EL (cell line): ENCODE results near the gene UGT1A7.

Experiments used
- DNase-seq: peaks from one replicate; pipeline ENCODE4 v3.0.0-alpha.2; 2016

The UGT1A7 gene

GRCh38 chr2:233764761-233765160, 83.1 kb downstream of the UGT1A7 start:
- DNase-seq: no peak

GRCh38 chr2:233766416-233766815, 84.7 kb downstream of the UGT1A7 start:
- no peak for DNase-seq

GRCh38 chr2:233768076-233768475, 86.4 kb downstream of the UGT1A7 start:
- no peak for DNase-seq

- no peak for DNase-seq
Observed at GRCh38 chr2:233769260-233769659, 87.6 kb downstream of the UGT1A7 start.

DNA sequence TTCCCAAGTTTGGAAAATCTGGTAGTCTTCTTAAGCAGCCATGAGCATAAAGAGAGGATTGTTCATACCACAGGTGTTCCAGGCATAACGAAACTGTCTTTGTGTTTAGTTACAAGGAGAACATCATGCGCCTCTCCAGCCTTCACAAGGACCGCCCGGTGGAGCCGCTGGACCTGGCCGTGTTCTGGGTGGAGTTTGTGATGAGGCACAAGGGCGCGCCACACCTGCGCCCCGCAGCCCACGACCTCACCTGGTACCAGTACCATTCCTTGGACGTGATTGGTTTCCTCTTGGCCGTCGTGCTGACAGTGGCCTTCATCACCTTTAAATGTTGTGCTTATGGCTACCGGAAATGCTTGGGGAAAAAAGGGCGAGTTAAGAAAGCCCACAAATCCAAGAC, 90.5 kb downstream of the UGT1A7 start:
- DNase-seq: no peak

DNA sequence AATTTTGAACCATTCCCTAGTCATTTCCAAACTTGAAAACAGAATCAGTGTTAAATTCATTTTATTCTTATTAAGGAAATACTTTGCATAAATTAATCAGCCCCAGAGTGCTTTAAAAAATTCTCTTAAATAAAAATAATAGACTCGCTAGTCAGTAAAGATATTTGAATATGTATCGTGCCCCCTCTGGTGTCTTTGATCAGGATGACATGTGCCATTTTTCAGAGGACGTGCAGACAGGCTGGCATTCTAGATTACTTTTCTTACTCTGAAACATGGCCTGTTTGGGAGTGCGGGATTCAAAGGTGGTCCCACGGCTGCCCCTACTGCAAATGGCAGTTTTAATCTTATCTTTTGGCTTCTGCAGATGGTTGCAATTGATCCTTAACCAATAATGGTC, 90.9 kb downstream of the UGT1A7 start:
- no peak for DNase-seq

DNA sequence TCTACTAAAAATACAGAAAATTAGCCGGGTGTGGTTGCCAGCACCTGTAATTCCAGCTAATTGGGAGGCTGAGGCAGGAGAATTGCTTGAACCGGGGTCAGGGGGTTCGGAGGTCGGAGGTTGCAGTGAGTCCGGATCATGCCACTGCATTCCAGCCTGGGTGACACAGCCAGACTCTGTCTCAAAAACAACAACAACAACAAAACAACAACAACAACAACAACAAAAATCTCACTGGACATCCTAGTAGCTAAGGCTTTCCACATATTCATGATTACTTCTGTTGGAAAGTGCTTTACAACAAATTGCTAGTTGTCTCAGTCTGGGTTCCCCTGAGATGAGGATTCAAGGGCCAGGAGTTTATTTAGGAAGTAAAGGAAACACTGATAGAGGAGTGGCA, 92.2 kb downstream of the UGT1A7 start:
- no peak for DNase-seq

DNA sequence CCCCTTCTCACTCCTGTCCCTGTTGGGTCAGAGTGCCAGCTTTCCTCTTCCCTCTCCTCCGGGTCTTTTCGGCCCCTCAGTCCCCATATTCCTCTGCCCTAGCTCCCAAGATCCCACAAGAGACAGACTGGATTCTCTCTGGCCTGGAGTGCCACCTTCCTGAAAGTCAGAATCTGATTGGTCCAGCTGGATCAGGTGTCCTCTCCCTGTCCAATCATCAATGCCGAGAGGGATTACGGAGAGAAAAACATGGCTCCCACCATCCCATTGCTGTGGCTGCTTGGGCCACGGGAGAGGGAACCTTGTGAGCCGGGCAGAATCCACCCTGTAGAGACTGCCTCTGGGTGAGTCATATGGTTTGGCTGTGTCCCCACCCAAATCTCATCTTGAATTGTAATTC, 93.7 kb downstream of the UGT1A7 start:
- DNase-seq: no peak

- DNase-seq: no peak
Observed at GRCh38 chr2:233778030-233778429, 96.3 kb downstream of the UGT1A7 start, which contains the start of gene MROH2A. MROH2A (plus strand) TSS chr2:233778330; CDS start chr2:233779359, 1,029 bp downstream.

DNA sequence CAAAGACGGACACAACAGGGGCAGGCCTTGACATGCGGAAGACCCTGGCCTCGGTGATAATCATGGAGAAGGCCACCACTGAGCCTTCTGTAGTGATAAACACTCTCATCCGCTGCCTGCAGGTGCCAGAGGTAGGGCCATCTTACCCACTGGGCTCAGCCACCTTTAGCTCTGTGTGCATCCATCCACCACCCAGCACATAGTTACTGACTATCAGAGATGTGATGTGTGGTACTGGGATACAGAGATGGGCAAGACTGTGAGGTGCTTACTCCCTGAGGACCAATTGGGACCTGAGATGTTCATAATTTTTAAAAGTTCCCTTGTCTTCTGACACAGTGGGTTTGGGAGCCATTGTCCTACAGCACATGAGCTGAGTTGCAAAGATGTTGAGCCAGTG, 98.0 kb downstream of the UGT1A7 start:
- no peak for DNase-seq

DNA sequence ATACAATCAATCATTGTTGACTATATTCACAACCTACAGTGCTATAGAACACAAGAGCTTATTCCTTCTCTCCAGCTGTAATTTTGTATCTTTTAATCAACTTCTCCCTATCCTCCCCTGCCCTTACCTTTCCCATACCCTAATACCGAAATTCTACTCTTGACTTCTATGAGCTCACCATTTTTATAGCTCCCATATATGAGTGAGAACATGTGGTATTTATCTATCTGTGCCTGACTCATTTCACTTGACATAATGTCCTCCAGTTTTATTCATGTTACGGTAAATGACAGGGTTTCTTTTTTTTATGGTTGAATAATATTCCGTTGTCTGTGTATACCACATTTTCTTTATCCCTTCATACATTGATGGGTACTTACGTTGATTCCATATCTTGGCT, 99.1 kb downstream of the UGT1A7 start:
- DNase-seq: no peak

DNA sequence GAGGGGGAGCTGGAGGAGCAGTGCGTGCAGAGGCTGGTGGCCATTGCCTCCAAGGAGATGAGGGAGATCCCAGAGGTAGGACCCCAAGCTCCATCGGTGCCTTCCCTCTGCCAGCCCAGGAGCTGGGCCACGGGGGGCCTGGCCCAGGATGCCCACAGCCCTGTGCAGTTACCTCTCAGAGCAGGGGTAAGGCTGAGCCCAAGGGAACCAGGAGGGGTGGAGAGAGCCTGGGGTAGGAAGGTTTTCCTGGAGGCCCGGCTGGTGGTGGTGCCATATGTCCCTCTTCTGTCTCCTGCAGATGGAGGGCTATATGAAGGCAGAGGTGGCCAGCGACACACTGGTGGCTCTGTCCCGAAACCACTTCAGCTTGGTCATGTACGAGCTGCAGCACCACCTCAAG, 107.9 kb downstream of the UGT1A7 start:
- no peak for DNase-seq

GRCh38 chr2:233791151-233791882, 109.6 kb downstream of the UGT1A7 start:
- no peak for DNase-seq

GRCh38 chr2:233791883-233792329, 110.2 kb downstream of the UGT1A7 start:
- no peak for DNase-seq

DNA sequence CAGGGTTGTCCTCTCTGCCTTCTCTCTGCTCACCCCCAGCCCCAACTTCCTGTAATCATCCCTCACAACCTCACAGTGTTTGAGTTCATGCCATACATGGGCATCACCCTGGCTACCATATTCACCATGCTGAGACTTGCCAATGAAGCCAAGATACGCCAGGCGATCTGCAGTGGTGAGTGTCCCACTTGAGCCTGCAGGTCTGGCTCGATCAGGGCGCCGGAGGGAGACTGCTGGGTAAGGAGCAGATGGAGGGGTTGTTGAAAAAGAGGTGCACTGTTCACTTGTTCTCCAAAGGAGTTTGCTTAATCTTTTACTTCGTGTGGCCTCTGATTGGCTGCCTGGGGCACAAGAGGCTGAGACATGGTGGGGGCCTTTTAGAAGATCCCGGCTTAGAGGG, 111.0 kb downstream of the UGT1A7 start:
- DNase-seq: no peak

- no peak for DNase-seq
Observed at GRCh38 chr2:233793465-233794127, 111.9 kb downstream of the UGT1A7 start.

- DNase-seq: no peak
Observed at GRCh38 chr2:233794128-233794658, 112.5 kb downstream of the UGT1A7 start.

DNA sequence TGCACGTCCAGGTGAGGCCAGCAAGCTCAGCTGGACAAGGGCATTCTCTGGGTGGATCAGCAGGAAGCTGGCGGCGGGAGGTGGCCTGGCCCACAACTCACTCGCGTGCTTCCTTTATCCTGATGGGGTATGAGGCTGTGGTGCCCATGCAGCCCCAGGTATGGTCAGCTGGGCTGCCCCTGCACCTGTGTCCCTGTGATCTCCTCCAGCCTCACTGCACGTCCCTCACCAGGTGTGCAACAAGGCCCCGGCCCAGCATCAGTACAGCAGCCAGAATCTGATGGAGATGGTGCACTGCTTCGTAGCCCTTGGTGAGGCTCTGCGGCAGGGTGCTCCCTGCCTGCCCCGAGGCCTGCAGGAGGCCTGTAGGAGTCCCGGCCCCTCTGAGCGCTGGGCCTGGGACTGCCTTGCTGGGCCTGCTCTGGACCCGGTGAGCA, 114.1 kb downstream of the UGT1A7 start:
- DNase-seq: no peak

- DNase-seq: no peak
Observed at GRCh38 chr2:233796254-233796653, 114.6 kb downstream of the UGT1A7 start.

DNA sequence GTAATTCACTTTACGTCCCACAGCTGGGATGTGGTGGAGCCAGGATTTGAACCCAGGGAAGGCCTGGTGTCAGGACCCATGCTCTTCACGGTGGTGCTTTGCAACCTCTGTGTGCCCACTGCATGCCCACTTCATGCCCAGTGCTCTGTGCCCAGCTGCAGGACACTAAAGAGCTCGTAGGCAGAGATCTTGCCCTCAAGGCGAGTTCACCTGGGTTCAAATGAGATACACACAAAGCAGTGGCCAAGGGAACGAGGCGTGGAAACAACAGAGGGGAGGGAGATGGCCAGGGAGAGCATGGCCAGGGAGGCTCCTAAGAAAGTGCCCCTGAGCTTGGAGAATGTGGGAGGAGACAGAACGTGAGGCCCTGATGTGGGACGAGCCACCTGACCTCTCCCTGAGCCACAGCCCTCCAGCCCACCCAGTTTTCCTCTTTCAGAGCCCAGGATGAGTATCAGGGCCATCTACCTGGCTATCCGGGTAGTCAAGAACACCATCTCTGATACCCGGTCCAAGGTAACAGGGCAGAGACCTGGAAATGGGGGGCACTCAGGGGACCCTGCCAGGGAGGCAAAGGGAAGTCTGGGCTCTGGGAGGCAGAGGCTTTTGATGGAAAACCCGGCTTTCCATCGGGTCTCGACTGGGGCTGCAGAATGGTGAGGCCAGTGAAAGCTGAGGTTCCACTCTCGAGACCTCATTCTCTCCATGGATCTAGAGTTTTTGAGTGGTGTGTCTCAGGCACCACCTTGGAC, 116.8 kb downstream of the UGT1A7 start:
- no peak for DNase-seq

DNA sequence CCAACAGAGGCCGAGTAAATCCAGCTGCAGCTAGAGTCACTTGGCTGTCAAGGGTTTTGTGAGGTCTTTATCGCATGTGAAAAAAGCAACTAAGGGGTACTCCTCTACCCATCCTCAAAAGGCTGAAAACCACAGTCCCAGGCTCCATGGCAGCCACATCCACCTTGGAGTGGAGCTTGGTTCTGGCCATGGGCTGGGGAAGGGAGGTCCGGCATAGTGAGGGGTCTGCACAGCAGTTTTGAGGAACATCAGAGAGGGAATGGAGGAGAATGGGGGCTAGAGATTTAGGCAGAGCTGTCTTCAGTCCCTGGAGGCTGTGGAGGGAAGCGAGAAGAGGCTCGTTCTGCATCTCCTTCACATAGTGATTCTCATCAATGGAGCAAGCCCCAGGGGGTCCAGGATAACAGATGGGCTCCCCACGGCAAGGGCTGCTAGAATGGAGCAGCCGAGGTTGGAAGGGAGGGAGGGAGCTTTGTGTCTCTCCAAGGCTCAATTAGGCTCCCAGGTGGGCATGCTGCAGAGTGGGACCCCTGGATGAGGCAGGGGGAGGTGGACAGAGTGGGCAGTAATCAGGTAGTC, 117.5 kb downstream of the UGT1A7 start:
- DNase-seq: no peak

- DNase-seq: no peak
Observed at GRCh38 chr2:233799716-233800115, 118.0 kb downstream of the UGT1A7 start.

DNA sequence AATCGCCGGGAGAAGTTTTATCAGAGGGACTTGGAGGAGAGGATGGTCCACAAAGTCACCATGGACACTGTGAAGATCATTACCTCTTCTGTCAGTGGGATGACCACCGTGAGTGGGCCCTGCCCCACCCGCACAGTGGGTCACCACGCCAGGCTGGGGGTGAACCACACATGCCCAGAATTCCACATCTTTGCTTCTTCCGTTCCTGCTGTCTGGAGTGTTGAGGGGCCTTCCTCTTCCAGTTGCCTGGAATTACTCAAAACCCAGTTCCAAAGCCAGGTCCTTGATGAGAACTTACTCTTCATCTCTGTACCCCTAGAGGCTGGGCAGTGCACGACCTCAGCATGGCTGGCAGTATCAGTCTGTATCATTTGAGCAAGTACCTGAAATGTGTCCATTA, 118.5 kb downstream of the UGT1A7 start:
- no peak for DNase-seq
